HG02623 (cell line): Measurements from ENCODE around the gene OPN4.

Experiments used
- ATAC-seq: cut with Tn5 transposase; IDR thresholded peaks from one replicate; pipeline ENCODE4 v1.9.1; 2021; ENCODE audit warnings: moderate library complexity; ENCODE audit not compliant: unreplicated experiment

Gene OPN4

GRCh38 chr10:86646933-86647332, 7.4 kb upstream of the OPN4 start:
- no peak for ATAC-seq

GRCh38 chr10:86647773-86648703, 6.3 kb upstream of the OPN4 start:
- ATAC-seq = no peak

GRCh38 chr10:86648704-86649427, 5.5 kb upstream of the OPN4 start:
- no peak for ATAC-seq

GRCh38 chr10:86649471-86650150, 4.7 kb upstream of the OPN4 start:
- no peak for ATAC-seq

- no peak for ATAC-seq
These were observed 4.2 kb upstream of the OPN4 start for GRCh38 chr10:86650151-86650550.

- ATAC-seq = no peak
These were observed 3.3 kb upstream of the OPN4 start for GRCh38 chr10:86651021-86651471.

GRCh38 chr10:86651631-86652331, 2.6 kb upstream of the OPN4 start:
- ATAC-seq = no peak

- no peak for ATAC-seq
These were observed 1.8 kb upstream of the OPN4 start for GRCh38 chr10:86652361-86653202.

GRCh38 chr10:86653379-86653778, 968 bp upstream of the OPN4 start:
- no peak for ATAC-seq

GRCh38 chr10:86653987-86654386, 360 bp upstream of the OPN4 start:
- ATAC-seq = no peak

- ATAC-seq = no peak
These were observed 810 bp downstream of the OPN4 start for GRCh38 chr10:86655173-86655540.

GRCh38 chr10:86655596-86655995, 1.2 kb downstream of the OPN4 start:
- ATAC-seq = no peak

GRCh38 chr10:86657011-86657395, 2.7 kb downstream of the OPN4 start:
- no peak for ATAC-seq

GRCh38 chr10:86657396-86658011, 3.2 kb downstream of the OPN4 start:
- ATAC-seq = no peak

- no peak for ATAC-seq
These were observed 4.0 kb downstream of the OPN4 start for GRCh38 chr10:86658261-86658741.

- ATAC-seq = no peak
These were observed 4.4 kb downstream of the OPN4 start for GRCh38 chr10:86658751-86659150.

GRCh38 chr10:86659161-86659691, 4.9 kb downstream of the OPN4 start:
- no peak for ATAC-seq

GRCh38 chr10:86659721-86660453, 5.5 kb downstream of the OPN4 start:
- no peak for ATAC-seq
